Measurements from ENCODE around the gene ELL.

The ELL gene

DNA sequence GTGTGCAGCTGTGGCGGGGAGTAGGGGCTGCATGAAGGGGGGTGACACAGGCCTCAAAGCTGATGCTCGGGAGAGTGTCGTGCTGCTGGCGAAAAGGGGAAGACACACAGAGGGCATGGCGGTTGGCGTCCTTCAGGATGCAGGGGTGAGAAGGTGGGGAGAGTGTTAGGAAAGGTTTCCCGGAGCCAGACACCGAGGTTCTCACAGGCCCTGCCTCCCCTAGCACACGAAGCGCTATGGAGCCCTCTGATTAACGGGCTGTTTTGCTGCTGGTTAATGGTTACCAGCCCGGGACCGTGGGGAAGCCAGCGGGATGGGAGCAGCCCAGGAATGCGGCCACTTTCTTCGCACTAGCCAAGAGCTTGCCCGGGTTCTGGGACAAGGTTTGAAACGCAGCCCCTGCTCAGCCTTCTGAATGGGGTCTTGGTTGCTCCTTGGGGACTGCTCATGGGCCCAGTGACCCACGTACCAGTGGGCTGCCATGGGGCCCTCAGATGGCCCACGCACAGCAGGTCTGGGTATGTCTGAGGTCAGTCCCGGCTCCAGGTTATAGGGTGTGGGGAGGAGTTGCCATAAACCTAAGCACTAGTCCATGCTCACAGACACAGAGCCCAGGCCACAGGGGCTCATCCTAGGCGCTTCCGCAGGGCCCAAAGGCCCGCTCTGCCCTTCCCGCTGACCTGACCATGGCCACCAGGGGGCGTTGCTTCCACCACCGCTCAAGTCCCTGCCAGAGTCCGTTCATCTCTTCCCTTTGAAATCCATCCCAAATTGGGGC lies 52.6 kb downstream of the ELL start:
- DNase-seq (ENCODE audit: low read depth), result no peak

DNA sequence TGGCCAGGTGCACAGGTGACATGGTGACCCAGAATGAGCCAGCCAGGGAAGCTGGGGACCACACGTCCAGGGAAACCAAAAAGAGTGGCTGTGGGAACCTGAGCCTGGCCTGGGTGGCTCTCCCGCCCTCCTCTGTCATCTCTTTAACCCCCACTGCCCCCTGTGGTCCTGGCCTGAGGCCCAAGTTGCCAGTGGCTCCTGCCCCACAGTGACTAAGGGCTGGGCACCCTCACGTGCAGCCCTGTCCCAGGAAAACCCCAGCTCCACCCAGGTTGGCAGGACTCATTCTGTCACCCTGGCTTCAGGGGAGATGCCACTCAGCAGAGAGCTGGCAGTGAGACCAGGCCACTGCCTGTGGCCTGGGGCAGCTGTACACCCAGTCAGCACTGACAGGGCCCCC lies 53.4 kb downstream of the ELL start:
- no peak for DNase-seq (ENCODE audit: low read depth)

- no peak for DNase-seq (ENCODE audit: low read depth)
These were observed 53.9 kb downstream of the ELL start for GRCh38 chr19:18467978-18468377.

GRCh38 chr19:18466354-18466753 lies 55.5 kb downstream of the ELL start:
- no peak for DNase-seq (ENCODE audit: low read depth)

DNA sequence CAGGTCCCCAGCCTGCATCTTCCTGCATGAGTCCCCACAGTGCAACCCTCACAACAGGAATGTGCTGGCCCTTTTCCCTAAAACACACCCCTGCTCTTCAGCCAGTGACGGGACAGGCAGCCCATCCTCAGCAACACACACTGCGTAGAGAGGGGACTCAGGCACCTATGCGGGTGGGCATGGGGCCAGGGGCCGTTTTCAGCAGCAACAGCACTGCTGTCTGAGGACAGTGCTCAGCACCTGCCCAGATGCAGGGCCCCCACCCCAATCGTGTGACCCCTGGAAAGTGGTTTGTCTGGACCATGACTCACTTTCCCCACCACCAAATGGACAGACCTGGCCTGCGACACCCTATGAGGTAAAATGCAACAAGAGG lies 55.9 kb downstream of the ELL start:
- DNase-seq (ENCODE audit: low read depth), result no peak

DNA sequence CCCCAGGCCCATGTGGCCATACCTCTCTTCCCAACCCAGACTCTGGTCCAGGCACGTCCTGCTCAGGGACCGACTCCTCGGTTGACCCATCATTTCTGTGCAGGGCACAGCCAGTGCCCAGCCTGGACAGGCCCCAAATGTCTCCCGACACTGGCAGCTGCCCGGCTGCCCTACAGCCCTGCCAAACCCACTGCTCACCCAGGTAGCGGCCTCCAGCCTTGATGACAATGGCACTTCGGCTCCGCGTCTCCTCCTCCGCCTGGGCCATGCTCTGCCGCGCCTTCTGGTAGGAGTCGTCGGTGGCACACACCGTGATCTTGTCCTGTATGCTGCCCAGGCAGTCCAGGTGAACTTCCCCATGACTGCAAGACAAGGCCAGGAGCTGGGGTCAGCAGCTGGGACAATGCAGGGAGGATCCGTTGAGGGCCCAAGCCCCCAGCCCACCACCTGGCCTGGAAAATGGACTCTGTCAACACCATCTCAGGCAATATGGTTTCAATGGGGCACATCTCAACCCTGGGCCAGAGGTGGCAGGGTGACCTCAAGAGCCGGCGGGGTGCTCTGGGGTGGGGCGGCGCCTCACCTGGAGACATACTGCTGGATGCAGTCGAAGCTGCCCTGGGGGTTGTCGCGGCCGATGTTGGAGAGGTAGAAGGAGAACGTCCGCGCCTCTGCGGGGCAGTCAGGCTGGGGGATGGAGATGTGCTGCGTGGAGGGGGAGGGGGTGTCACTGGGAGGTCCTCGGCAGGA lies 56.5 kb downstream of the ELL start:
- no peak for DNase-seq (ENCODE audit: low read depth)

GRCh38 chr19:18464646-18465045 lies 57.2 kb downstream of the ELL start:
- DNase-seq (ENCODE audit: low read depth), result peak; percentile 85

- no peak for DNase-seq (ENCODE audit: low read depth)
These were observed 60.4 kb downstream of the ELL start for GRCh38 chr19:18461471-18461870.

DNA sequence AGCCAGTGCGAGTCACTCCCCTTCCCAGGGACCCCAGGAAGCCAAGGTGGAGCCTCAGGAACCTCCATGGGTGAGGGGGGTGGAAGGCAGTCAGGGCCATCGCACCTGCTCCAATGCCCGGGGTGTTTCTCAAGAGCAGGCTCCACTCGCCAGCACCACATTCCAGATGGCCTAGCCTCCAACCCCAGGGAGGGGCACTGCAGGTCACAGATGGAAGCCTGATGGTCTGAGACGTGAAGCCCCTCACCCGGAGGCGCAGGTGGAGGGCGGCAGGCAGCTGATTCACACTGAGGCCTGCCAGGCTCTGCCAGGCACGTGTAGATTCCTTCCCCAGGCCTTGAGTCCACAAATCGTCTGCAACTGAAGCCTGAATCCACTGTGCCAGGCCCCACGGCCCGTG lies 61.0 kb downstream of the ELL start:
- no peak for DNase-seq (ENCODE audit: low read depth)

GRCh38 chr19:18457483-18458331 lies 64.2 kb downstream of the ELL start:
- no peak for DNase-seq (ENCODE audit: low read depth)

DNA sequence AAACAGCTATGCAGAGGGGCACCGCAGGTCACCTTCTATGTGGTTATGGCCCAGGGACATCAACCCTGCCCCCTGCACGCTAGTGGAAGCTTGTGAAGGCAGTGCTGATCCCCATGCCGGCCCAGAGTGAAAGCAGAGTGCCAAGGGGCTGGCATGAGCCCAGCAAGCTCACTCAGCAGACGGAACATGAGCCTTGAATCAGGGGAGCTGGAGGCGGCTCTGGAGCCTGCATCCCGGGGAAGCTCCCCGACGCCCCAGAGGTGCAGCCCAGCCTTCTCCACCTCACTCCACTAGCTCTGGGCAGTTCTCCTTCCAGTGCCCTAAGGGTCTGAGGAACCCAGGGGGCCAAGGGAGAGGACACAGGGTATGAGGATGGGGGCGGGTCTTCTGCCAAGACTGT lies 64.9 kb downstream of the ELL start:
- DNase-seq (ENCODE audit: low read depth), result no peak

DNA sequence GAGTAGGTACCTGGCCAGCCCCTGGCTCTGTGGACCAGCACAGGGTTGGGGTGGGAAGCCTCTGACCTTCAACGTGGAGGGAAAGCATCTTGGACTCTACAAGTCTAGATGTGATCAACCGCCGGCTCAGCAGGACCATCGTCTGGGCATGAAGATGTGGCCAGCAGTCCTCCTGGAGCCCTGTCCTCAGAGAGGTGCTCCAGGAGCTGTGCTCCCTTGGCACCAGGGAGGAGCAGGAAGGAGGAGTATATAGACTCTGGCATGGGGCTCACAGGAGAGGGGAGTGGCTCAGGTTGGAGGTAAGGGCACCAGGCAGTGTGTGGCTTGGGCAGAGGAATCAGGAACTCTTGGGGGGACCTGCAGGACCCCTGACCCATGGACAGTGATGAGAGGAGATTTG lies 65.6 kb downstream of the ELL start:
- no peak for DNase-seq (ENCODE audit: low read depth)

DNA sequence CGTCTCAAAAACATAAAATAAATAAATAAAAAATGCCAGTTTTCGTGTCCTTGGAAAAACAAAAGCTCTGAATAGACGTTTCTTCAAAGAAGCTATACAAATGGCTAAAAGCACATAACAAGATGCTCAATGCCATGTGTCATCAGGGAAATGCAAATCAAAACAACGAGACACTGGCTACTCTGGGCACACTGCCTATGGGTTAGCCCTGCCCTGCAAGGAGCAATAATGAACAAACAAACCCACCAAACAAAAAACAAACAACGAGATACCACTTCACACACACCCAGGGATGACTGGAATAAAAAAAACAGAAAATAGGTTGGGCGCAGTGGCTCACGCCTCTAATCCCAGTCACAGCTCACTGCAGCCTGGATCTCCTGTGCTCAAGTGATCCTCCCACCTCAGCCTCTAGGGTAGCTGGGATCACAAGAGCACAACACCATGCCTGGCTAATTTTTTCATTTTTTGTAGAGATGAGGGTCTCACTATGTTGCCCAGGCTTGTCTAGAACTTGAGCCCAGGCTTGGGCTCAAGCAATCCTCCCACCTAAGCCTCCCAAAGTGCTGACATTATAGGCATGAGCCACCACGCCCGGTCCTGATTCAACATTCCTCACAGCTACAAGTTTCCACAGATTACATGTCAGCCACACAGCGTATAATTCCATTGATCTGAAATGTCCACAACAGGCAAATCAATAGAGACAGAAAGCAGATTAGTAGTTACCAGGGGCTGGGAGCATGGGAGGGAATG lies 68.4 kb downstream of the ELL start:
- peak; percentile 54 for DNase-seq (ENCODE audit: low read depth)

GRCh38 chr19:18452386-18452785 lies 69.5 kb downstream of the ELL start:
- DNase-seq (ENCODE audit: low read depth), result no peak

DNA sequence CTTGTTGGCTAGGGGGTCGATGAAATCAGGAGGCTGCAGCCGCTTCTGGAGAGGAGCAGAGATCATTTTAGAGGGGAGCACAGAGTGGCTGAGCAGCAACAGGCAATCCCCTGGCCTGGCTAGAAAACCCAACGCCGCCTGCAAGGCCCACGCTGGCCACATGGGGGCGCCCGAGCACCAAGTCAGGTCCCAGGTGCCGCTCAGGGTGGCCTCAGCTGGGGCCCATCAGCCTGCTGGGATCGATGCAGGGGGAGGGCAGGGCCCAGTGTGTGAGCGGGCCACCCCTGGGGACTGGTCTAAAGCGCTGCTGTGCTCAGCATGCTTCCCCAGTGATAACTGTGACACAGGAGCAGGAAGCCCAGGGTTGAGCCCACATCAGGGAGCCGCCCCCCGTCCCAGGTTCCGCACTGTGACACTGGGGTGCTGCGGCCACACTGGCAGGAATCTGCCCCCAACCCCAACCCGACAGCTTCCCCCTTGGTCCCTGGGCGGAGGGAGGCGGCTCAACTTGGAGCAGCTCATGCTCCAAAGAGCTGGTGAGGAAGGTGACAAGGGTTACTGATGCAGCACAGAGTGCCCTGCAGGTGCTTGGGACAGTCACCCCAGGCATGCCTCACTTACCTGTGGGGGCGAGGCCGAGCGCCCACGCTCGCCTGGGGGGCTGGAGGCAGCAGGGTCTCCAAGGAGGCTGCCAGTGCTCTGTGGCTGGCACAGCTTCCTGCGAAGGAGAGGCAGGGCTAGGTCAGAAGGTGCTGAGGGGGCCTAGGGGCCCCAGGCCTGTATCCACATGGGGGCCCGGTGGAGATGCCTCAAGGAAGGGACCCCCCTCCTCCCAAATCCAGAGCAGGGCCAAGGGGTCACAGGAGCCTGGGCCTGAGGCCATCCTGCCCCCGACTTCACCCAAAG lies 70.7 kb downstream of the ELL start:
- no peak for DNase-seq (ENCODE audit: low read depth)

GRCh38 chr19:18450021-18450930 lies 71.6 kb downstream of the ELL start:
- no peak for DNase-seq (ENCODE audit: low read depth)

GRCh38 chr19:18449552-18449951 lies 72.3 kb downstream of the ELL start:
- no peak for DNase-seq (ENCODE audit: low read depth)

DNA sequence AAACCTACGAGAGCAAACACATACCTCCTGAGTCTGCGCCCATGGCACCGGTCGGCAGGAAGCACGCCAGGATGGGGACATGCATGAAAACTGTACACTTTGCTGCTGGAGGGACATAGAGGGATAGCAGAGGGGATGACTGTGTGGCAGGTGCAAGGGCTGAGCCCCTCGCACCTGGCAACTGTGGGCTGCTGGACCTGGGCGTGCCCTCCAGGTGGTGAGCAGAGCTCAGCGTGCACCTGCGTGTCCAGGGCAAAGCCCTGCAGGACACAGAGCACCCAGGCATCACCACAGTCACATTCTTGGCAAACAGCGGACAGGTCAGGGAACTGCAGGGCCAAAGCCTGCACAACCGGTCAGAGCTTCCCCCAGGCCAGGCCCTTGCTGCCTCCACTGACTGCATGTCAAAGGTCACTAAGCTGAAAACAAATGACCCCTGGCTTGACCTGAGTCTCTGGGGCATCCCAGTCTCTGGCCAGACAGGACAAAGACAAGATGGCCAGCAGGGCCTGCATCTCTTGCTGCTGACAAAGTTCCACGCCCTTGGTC lies 75.0 kb downstream of the ELL start:
- no peak for DNase-seq (ENCODE audit: low read depth)

DNA sequence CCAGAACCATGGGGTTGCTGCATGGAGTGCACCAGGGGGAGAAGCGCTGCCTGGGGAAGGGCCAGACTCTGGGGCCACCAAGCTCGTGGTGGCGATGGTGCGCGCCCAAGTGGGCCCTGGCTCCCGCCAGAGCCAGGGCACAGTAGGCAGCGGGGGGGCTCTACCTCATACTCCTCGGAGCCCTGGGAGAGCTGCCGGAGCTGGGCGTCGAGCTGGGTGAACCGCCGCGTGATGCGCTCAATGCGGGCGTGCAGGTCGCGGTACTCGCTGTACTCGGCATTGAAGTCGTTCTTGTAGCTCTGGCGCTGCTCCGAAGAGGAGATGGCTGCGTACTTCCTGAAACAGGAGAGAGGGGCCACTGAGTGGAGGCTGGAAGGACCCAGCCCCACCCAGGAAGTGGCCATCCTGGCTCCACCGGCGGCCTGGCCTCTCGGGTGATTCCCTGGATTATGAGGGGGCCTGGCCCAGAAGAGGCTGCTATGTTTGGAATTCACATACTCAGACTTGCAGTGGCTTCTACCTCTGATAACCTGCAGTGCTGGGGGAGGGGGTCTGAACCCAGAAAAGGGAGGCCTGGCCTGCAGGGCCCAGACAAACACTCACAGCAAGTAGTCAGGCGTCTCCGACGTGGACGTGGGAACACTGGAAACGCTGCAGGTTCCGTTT lies 75.6 kb downstream of the ELL start:
- no peak for DNase-seq (ENCODE audit: low read depth)
